B cell (primary cell): Measurements from ENCODE around the gene ARID3A.

Experiments used
- EZH2 ChIP-seq: IDR thresholded peaks from 2 replicates; pipeline ENCODE4 v1.6.1; 2012; ENCODE audit warnings: borderline replicate concordance, low read depth, mild to moderate bottlenecking, moderate library complexity, low read length; ENCODE audit not compliant: insufficient read depth, poor library complexity, severe bottlenecking
- TF ChIP-seq, protein P1 (sequence below): fragments of 200-600 bp; IDR thresholded peaks from one replicate; pipeline ENCODE4 v1.8.0; 2022; ENCODE audit warnings: antibody characterized with exemption, mild to moderate bottlenecking

DNA sequence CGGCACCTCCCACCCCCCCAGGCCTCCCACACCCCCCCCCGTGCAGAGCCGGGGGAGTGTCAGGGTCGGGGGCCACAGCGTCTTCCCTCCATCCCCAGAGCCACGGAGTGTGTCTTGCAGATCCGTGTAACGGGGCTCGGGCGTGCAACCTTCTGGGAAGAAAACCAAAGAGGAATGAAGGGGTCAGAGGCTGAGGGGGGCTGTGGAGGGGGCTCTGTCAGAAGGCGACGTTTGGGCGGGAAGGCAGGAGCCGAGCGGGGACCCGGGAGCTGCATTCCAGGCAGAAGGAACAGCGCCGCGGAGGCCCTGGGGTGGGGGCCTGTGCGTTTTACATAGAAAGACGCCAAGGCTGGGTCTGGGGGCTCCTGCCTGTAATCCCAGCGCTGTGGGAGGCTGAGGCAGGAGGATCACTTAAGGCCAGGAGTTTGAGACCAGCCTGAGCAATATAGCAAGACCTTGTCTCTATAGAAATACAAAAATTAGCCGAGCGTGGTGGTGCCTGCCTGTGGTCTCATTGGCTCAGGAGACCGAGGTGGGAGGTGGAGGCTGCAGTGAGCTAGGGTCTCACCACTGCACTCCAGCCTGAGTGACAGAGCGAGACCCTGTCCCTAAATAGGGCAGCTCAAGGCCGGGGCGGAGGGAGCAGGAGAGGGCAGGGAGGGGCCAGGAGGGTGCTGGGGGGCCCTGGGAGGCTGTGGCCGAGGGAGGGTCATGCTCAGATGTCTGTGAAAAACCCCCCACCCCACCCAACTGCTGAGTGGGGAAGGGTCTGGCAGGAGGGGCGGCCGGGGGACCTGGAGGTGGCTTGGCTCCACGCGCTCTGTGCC, 27.8 kb downstream of the ARID3A start:
- TF ChIP-seq, protein P1, sequence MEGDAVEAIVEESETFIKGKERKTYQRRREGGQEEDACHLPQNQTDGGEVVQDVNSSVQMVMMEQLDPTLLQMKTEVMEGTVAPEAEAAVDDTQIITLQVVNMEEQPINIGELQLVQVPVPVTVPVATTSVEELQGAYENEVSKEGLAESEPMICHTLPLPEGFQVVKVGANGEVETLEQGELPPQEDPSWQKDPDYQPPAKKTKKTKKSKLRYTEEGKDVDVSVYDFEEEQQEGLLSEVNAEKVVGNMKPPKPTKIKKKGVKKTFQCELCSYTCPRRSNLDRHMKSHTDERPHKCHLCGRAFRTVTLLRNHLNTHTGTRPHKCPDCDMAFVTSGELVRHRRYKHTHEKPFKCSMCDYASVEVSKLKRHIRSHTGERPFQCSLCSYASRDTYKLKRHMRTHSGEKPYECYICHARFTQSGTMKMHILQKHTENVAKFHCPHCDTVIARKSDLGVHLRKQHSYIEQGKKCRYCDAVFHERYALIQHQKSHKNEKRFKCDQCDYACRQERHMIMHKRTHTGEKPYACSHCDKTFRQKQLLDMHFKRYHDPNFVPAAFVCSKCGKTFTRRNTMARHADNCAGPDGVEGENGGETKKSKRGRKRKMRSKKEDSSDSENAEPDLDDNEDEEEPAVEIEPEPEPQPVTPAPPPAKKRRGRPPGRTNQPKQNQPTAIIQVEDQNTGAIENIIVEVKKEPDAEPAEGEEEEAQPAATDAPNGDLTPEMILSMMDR, result no peak
- no peak for TF ChIP-seq EZH2
